Heart right ventricle (tissue), 16 donors: ENCODE measurements around the gene RLN3. TPM values are rescaled to one million over a fixed set of nuclear protein-coding genes. Genes with fewer than 3 reads are reported as not detected.

ENCODE experiments used
- ATAC-seq, 8 donors: fragments of 200-7000 bp; cut with Tn5 transposase; one replicate each; pipeline ENCODE4 v1.9.1; 2020; ENCODE audit warnings: mild to moderate bottlenecking in 8 of 8, moderate library complexity in 8 of 8, moderate number of reproducible peaks in 1 of 8
- DNase-seq, 2 donors: peaks; one replicate each; pipeline ENCODE4 v3.0.0-alpha.2; 2020
- H3K27ac ChIP-seq, 10 donors: fragments of 200-600 bp; sonication (generic) in 2 of 10; one replicate each; pipeline versions ENCODE4 v1.5.0 to v1.8.0; 2020 to 2022; ENCODE audit warnings: mild to moderate bottlenecking in 3 of 10
- H3K27me3 ChIP-seq, 7 donors: fragments of 200-600 bp; one replicate each; pipeline ENCODE4 v1.8.0; 2021 to 2022; ENCODE audit warnings: mild to moderate bottlenecking in 2 of 7
- H3K36me3 ChIP-seq, 9 donors: fragments of 200-600 bp; sonication (generic) in 1 of 9; one replicate each; pipeline versions ENCODE4 v1.5.0 to v1.8.0; 2020 to 2022; ENCODE audit warnings: mild to moderate bottlenecking in 2 of 9
- H3K4me1 ChIP-seq, 9 donors: fragments of 200-600 bp; sonication (generic) in 1 of 9; one replicate each; pipeline versions ENCODE4 v1.5.0 to v1.8.0; 2020 to 2022; ENCODE audit warnings: mild to moderate bottlenecking in 4 of 9
- H3K4me3 ChIP-seq, 10 donors: fragments of 200-600 bp; sonication (generic) in 2 of 10; one replicate each; pipeline versions ENCODE4 v1.5.0 to v1.8.0; 2020 to 2022; ENCODE audit warnings: mild to moderate bottlenecking in 7 of 10, moderate library complexity in 2 of 10
- H3K9me3 ChIP-seq, 11 donors: fragments of 200-600 bp in 10 of 11; sonication (generic) in 2 of 11; one replicate each; pipeline versions ENCODE4 v1.5.0 to v1.8.0; 2013 to 2022; ENCODE audit warnings: mild to moderate bottlenecking in 2 of 11, control low read depth in 1 of 11, moderate library complexity in 1 of 11
- WGBS, 2 donors: extraction: QIAGEN DNeasy Blood & Tissue Kit; methylation state at CpG; one replicate each; pipeline ENCODE4 v1.1.7; 2013; ENCODE audit warnings: inconsistent platforms in 1 of 2; 5-methylcytosine and 5-hydroxymethylcytosine counted together
- intact Hi-C, 10 donors: fragments of 100-400 bp; cut with DNase I; formaldehyde crosslinking; loops; one replicate each; pipeline versions ENCODE4 v1.11.1 to v1.14.2; 2022
- polyA plus RNA-seq, 2 donors: library from polyadenylated mRNA; stranded (reverse); fragments of 200-250 nt; gene quantifications; one replicate each; pipeline ENCODE4 v1.2.3, GENCODE V29; 2013
- total RNA-seq, 10 donors: library from RNA; stranded (reverse); fragmentation: NEBNext Ultra II Directional in 3 of 10; extraction: Animal tissue kit (Norgen Biotek cat#: 25700) in 3 of 10; gene quantifications; one replicate each; pipeline versions ENCODE4 v1.2.1 to v1.2.4, GENCODE V29; 2021 to 2023
- TF ChIP-seq, protein P1 (sequence below), 9 donors: fragments of 200-600 bp; sonication (generic) in 2 of 9; IDR thresholded peaks; one replicate each; pipeline versions ENCODE4 v1.5.0 to v1.8.0; 2021 to 2022; ENCODE audit warnings: antibody characterized with exemption in 9 of 9, mild to moderate bottlenecking in 5 of 9, moderate library complexity in 1 of 9
- donor health status: Arrhythmogenic right ventricular cardiomyopathy.
- donor health status: ischemic (EF 13 %, LVEDD 7.1; RV severe dilation, severe dysfunction).
- donor health status: healthy with polysubstance abuse.
- donor health status: DM: no; HTN: yes; CAD: no.
- donor health status: DM: no; HTN: no; CAD: no.
- donor health status: ischemic (EF 25% LVEDD 6.9; RV normal size, moderate dysfunction).
- donor health status: ischemic (EF 25% LVEDD 5.7; RV mildly dilated, moderate dysfunction).
- donor health status: healthy.
- donor health status: DM: yes; HTN: yes; CAD: no.
- donor health status: Ischemic cardiomyopathy.
- donor health status: ischemic (EF 35%, LVEDD 5.7; RV mildly dilated, moderate dysfunction).
- donor health status: nonischemic (EF 11% LVEDD 7.7; RV severe dilation, severe dysfunction).
- donor health status: DM: yes; HTN: yes; CAD: no.
- donor health status: PGD.
- donor health status: ischemic (EF 29% LVEDD 5.4; RV normal size, mild dysfunction).
- donor health status: nonischemic (EF 23%, LVEDD 6.1; RV moderate dilation, normal function).

Gene RLN3
- total and polyA plus RNA-seq, 12 donors = not detected

- Histone ChIP-seq H3K27me3 (peaks cover 0 to 12% (median 0%) of the 10 kb centered on the region in 7 donors), H3K27ac (no peak overlapping the region), H3K36me3 (peaks cover 0 to 46% (median 0%) of the 10 kb centered on the region in 9 donors), H3K4me3 (no peak overlapping the region), H3K9me3 (peaks cover 0 to 14% (median 0%) of the 10 kb centered on the region in 11 donors), H3K4me1 (peaks cover 0 to 5% (median 0%) of the 10 kb centered on the region in 9 donors)
- WGBS, 2 donors = 91 to 93% methylated on average over 6 of the region's 6 CpGs
- ATAC-seq (no peak), DNase-seq (no peak)
- TF ChIP-seq, protein P1, sequence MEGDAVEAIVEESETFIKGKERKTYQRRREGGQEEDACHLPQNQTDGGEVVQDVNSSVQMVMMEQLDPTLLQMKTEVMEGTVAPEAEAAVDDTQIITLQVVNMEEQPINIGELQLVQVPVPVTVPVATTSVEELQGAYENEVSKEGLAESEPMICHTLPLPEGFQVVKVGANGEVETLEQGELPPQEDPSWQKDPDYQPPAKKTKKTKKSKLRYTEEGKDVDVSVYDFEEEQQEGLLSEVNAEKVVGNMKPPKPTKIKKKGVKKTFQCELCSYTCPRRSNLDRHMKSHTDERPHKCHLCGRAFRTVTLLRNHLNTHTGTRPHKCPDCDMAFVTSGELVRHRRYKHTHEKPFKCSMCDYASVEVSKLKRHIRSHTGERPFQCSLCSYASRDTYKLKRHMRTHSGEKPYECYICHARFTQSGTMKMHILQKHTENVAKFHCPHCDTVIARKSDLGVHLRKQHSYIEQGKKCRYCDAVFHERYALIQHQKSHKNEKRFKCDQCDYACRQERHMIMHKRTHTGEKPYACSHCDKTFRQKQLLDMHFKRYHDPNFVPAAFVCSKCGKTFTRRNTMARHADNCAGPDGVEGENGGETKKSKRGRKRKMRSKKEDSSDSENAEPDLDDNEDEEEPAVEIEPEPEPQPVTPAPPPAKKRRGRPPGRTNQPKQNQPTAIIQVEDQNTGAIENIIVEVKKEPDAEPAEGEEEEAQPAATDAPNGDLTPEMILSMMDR (IDR thresholded peaks at IDR 0.05) = no peak
- intact Hi-C loops = loop anchor here in 3 of 10 donors (5.0 kb wide), 2 partner anchors 160 to 170 kb away; no protein-coding TSS in a partner anchor
Measured at GRCh38 chr19:14052470-14052869, 24.5 kb downstream of the RLN3 start.

- DNase-seq (no peak), ATAC-seq (no peak)
- Histone ChIP-seq H3K4me1 (peaks cover 0 to 9% (median 5%) of the 10 kb centered on the region in 9 donors), H3K27ac (no peak overlapping the region), H3K27me3 (peaks cover 0 to 18% (median 5%) of the 10 kb centered on the region in 7 donors), H3K9me3 (peaks cover 0 to 14% (median 0%) of the 10 kb centered on the region in 11 donors), H3K4me3 (no peak overlapping the region), H3K36me3 (peaks cover 0 to 45% (median 0%) of the 10 kb centered on the region in 9 donors)
- intact Hi-C loops = loop anchor here in 3 of 10 donors (5.0 kb wide), 2 partner anchors 161 to 171 kb away; no protein-coding TSS in a partner anchor
- TF ChIP-seq, protein P1 (IDR thresholded peaks at IDR 0.05) = no peak
- 95% methylated on average over 3 of the region's 3 CpGs for WGBS, 2 donors
Measured at GRCh38 chr19:14053032-14053431, 25.1 kb downstream of the RLN3 start.

DNA sequence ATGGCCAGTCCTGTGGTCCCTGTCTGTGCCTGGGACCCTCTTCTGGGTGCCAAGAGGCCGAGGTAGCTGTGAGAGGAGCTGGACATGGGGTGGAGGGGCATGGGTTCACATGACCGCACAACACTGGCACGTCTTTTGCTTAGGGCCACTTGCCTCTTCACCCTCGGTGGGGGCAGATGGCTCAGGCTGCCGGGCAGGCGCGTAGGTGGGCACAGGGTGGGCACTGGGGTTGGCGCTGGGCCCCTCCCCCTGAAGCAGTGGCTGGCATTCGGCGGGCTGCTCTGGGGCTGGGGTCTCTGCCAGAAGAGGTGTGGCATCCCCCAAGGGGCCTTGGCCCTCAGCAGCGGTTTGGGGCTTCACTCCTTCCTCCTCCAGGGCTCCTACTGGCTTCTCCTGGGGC is 25.6 kb downstream of the RLN3 start:
- intact Hi-C loops = loop anchor here in 3 of 10 donors (5.0 kb wide), 2 partner anchors 161 to 171 kb away; no protein-coding TSS in a partner anchor
- H3K36me3 ChIP-seq = peaks cover 0 to 42% (median 0%) of the 10 kb centered on the region in 9 donors
- H3K27me3 ChIP-seq = peaks cover 0 to 22% (median 9%) of the 10 kb centered on the region in 7 donors
- TF ChIP-seq, protein P1 (IDR thresholded peaks at IDR 0.05) = no peak
- H3K4me1 ChIP-seq = peaks cover 0 to 12% (median 5%) of the 10 kb centered on the region in 9 donors
- no peak for DNase-seq
- H3K27ac ChIP-seq = no peak overlapping the region
- no peak for ATAC-seq
- H3K9me3 ChIP-seq = peaks cover 0 to 12% (median 0%) of the 10 kb centered on the region in 11 donors
- WGBS, 2 donors = 91 to 93% methylated on average over 11 of the region's 11 CpGs
- no peak overlapping the region for H3K4me3 ChIP-seq

GRCh38 chr19:14054099-14054498 is 26.2 kb downstream of the RLN3 start:
- Histone ChIP-seq H3K4me3 (no peak overlapping the region), H3K27ac (no peak overlapping the region), H3K9me3 (peaks cover 0 to 11% (median 0%) of the 10 kb centered on the region in 11 donors), H3K27me3 (peaks cover 0 to 28% (median 15%) of the 10 kb centered on the region in 7 donors), H3K4me1 (peaks cover 0 to 17% (median 5%) of the 10 kb centered on the region in 9 donors), H3K36me3 (peaks cover 0 to 36% (median 0%) of the 10 kb centered on the region in 9 donors)
- DNase-seq (no peak), ATAC-seq (no peak)
- intact Hi-C loops = loop anchor here in 3 of 10 donors (5.0 kb wide), 2 partner anchors 162 to 172 kb away; no protein-coding TSS in a partner anchor
- WGBS, 2 donors = 79 to 84% methylated on average over 6 of the region's 6 CpGs
- TF ChIP-seq, protein P1 (IDR thresholded peaks at IDR 0.05) = no peak
